Spinal cord (tissue), 10 donors: ENCODE data around the gene MCM7. TPM values are rescaled to one million over a fixed set of nuclear protein-coding genes. Genes with fewer than 3 reads are reported as not detected.

ENCODE experiments used
- DNase-seq, 6 donors: peaks; one replicate each; pipeline versions ENCODE4 v3.0.0 to v3.0.0-alpha.2; 2013 to 2015; ENCODE audit warnings: low spot score in 6 of 6, low read depth in 4 of 6
- H3K27ac ChIP-seq: one replicate; pipeline ENCODE4 v1.5.1; 2013; ENCODE audit warnings: low read depth, low read length, control low read depth
- H3K27me3 ChIP-seq: one replicate; pipeline ENCODE4 v1.6.1; 2013; ENCODE audit warnings: low read length; ENCODE audit not compliant: control insufficient read depth, insufficient read depth
- H3K36me3 ChIP-seq: one replicate; pipeline ENCODE4 v1.6.1; 2013; ENCODE audit warnings: low read length; ENCODE audit not compliant: control insufficient read depth, insufficient read depth
- H3K4me1 ChIP-seq: one replicate; pipeline ENCODE4 v1.6.1; 2013; ENCODE audit warnings: low read length; ENCODE audit not compliant: control insufficient read depth, insufficient read depth
- H3K4me3 ChIP-seq: one replicate; pipeline ENCODE4 v1.5.1; 2013; ENCODE audit warnings: low read depth, low read length, control low read depth
- H3K9me3 ChIP-seq: one replicate; pipeline ENCODE4 v1.6.1; 2013; ENCODE audit warnings: low read length; ENCODE audit not compliant: control insufficient read depth, insufficient read depth
- WGBS: methylation state at CpG from one replicate; pipeline ENCODE4 v1.1.5; 2013; ENCODE audit warnings: missing lambda C conversion rate; ENCODE audit not compliant: insufficient coverage; 5-methylcytosine and 5-hydroxymethylcytosine counted together
- polyA plus RNA-seq, 2 donors: library from polyadenylated mRNA; unstranded; fragments of 120-200 nt; gene quantifications; one replicate each; pipeline ENCODE4 v1.2.1, GENCODE V29; 2013; ENCODE audit not compliant: insufficient read length in 2 of 2
- total RNA-seq, 2 donors: library from RNA; depleted of rRNA in 1 of 2; stranded (reverse); fragments of 120-200 nt in 1 of 2; fragments of >200 nt in 1 of 2; gene quantifications; one replicate each; pipeline versions ENCODE4 v1.2.3 to v1.2.4, GENCODE V29; 2013 to 2014
- donor health status: healthy.

Gene MCM7
- total and polyA plus RNA-seq, 4 donors = 36.7 to 94.7 (median 79.9) TPM

DNA sequence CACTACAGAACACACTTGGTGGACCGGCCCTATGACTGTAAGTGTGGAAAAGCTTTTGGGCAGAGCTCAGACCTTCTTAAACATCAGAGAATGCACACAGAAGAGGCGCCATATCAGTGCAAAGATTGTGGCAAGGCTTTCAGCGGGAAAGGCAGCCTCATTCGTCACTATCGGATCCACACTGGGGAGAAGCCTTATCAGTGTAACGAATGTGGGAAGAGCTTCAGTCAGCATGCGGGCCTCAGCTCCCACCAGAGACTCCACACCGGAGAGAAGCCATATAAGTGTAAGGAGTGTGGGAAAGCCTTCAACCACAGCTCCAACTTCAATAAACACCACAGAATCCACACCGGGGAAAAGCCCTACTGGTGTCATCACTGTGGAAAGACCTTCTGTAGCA, 37.0 kb downstream of the MCM7 start:
- no peak overlapping the region for H3K4me3 ChIP-seq
- WGBS = 85% methylated on average over 5 of the region's 9 CpGs
- no peak overlapping the region for H3K27ac ChIP-seq
- no peaks in the 10 kb centered on the region for H3K9me3 ChIP-seq
- peaks cover 67% of the 10 kb centered on the region for H3K36me3 ChIP-seq
- no peaks in the 10 kb centered on the region for H3K4me1 ChIP-seq
- no peak for DNase-seq
- no peaks in the 10 kb centered on the region for H3K27me3 ChIP-seq

DNA sequence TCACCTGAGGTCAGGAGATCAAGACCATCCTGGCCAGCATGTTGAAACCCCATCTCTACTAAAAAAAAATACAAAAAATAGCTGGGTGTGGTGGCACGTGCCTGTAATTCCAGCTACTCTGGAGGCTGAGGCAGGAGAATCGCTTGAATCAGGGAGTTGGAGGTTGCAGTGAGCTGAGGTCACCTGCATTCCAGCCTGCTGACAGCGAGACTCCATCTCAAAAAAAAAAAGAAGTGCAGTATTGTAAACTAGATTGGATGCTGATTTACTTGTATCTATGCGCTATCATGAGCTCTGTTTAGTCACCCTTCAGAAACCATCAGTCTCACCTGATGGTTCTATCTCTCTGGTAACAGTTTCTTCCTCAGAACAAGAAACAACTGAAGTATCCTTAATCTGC, 37.8 kb downstream of the MCM7 start:
- Histone ChIP-seq H3K9me3 (no peaks in the 10 kb centered on the region), H3K4me3 (no peak overlapping the region), H3K36me3 (peaks cover 64% of the 10 kb centered on the region), H3K27ac (no peak overlapping the region), H3K27me3 (no peaks in the 10 kb centered on the region), H3K4me1 (no peaks in the 10 kb centered on the region)
- DNase-seq = no peak
- WGBS = 100% methylated on average over 2 of the region's 4 CpGs

DNA sequence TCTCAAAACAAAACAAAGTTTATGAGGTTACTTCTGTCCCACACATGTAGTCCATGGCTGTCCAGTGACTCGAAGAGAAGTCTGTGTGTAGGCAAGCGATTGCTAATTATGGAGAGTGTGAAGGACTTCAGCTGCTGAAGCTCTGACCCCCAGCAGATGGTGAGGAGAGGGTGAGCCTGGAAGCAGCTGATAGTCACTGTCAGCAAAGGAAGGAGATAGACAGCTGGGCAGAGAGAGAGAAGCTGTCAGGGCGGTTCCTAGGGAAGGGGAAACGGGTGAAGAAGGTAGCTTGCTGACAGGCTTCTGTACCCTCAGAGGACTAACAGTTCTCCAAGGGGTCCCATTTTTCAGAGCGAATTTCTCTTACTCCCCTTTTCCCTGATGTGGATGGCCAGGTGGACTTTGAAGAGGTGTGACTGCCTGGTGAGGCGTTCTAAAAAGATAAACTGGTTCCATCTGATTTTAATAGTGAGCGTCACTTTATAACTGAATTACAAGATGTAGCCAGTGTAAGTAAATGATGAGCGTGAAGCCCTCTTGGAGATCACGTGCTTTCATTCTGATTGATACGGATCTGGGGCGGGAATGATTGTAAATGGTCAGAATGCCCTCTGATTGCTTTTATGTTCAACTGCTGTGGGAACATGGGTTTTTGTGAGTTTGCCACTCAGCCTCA, 39.5 kb downstream of the MCM7 start:
- Histone ChIP-seq H3K27me3 (no peaks in the 10 kb centered on the region), H3K27ac (no peak overlapping the region), H3K4me3 (no peak overlapping the region), H3K36me3 (peaks cover 73% of the 10 kb centered on the region), H3K4me1 (no peaks in the 10 kb centered on the region), H3K9me3 (no peaks in the 10 kb centered on the region)
- WGBS = 97% methylated on average over 7 of the region's 11 CpGs
- DNase-seq = no peak

DNA sequence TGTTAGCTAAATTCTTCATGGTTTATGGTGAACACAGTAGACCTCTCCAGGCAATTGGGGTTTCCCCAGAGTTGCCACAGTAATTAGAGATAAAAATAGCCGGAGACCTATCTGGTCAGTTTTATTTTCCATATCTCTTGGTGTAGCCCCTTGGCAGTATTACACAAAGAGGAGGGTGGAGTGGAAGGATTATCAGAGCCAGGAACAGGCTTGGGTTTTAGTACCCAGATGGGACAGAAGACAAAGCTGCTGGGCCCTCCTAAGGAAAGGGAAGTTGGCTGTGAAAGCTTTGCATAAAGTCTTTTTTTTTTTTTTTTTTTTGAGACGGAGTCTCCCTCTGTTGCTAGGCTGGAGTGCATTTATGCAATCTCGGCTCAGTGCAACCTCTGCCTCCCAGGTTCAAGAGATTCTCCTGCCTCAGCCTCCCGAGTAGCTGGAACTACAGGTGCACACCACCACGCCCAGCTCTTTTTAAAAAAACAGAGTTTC, 41.9 kb downstream of the MCM7 start:
- WGBS = 86% methylated on average over 4 of the region's 5 CpGs
- no peak for DNase-seq
- no peak overlapping the region for H3K4me3 ChIP-seq
- H3K27me3 ChIP-seq = no peaks in the 10 kb centered on the region
- no peaks in the 10 kb centered on the region for H3K9me3 ChIP-seq
- no peaks in the 10 kb centered on the region for H3K4me1 ChIP-seq
- peaks cover 59% of the 10 kb centered on the region for H3K36me3 ChIP-seq
- no peak overlapping the region for H3K27ac ChIP-seq

DNA sequence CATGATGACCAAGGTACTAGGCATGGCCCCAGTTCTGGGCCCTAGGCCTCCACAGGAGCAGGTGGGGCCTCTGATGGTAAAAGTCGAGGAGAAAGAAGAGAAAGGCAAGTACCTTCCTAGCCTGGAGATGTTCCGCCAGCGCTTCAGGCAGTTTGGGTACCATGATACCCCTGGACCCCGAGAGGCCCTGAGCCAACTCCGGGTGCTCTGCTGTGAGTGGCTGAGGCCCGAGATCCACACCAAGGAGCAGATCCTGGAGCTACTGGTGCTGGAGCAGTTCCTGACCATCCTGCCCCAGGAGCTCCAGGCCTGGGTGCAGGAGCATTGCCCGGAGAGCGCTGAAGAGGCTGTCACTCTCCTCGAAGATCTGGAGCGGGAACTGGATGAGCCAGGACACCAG, 44.2 kb downstream of the MCM7 start:
- Histone ChIP-seq H3K27ac (no peak overlapping the region), H3K36me3 (peaks cover 48% of the 10 kb centered on the region), H3K27me3 (no peaks in the 10 kb centered on the region), H3K4me3 (no peak overlapping the region), H3K4me1 (peaks cover 11% of the 10 kb centered on the region), H3K9me3 (no peaks in the 10 kb centered on the region)
- WGBS = 97% methylated on average over 9 of the region's 10 CpGs
- DNase-seq = no peak

DNA sequence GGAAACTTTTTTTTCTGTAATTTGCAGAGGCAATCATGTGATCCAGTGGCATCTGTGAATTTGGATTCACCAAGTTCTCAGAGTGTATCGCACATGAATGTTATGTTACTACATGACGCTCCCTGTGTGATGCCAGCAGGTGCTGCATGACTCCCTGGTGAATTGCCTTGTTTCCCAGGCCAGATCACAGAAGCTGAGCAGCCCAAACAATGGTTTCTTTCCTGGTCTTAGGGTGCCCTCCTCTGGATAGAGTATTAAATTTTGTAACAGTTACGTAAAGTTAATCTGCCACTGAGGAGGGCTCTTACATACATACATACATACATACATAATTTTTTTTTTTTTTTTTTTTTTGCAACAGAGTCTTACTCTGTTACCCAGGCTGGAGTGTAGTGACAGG, 48.0 kb downstream of the MCM7 start:
- peaks cover 24% of the 10 kb centered on the region for H3K36me3 ChIP-seq
- no peaks in the 10 kb centered on the region for H3K9me3 ChIP-seq
- DNase-seq = peak in 4 of 6 donors; percentile 15 to 75 (median 49)
- H3K27me3 ChIP-seq = no peaks in the 10 kb centered on the region
- H3K27ac ChIP-seq = no peak overlapping the region
- no peak overlapping the region for H3K4me3 ChIP-seq
- 46% methylated on average over 2 of the region's 3 CpGs for WGBS
- H3K4me1 ChIP-seq = peaks cover 31% of the 10 kb centered on the region

DNA sequence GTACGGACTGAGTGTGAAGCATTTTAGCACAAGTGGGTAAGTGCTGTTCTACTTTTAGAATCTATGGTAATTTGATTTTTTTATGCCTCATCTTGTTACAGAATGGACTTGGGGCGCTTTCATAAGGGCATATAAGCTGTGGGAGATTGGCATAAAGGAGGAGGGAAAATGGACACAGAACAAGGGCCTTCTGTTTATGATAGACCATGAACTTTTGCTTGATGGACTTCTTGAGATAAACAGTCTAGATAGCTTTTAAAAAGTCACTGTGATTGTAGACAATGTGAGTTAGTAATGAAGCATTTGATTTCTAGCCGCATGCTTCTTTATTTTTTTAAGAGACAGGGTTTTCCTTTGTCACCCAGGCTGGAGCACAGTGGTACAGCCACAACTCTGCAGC, 49.6 kb downstream of the MCM7 start:
- WGBS = 95% methylated on average over 2 of the region's 3 CpGs
- H3K27me3 ChIP-seq = no peaks in the 10 kb centered on the region
- H3K36me3 ChIP-seq = peaks cover 11% of the 10 kb centered on the region
- DNase-seq = no peak
- H3K27ac ChIP-seq = no peak overlapping the region
- H3K9me3 ChIP-seq = no peaks in the 10 kb centered on the region
- H3K4me1 ChIP-seq = peaks cover 31% of the 10 kb centered on the region
- H3K4me3 ChIP-seq = no peak overlapping the region

DNA sequence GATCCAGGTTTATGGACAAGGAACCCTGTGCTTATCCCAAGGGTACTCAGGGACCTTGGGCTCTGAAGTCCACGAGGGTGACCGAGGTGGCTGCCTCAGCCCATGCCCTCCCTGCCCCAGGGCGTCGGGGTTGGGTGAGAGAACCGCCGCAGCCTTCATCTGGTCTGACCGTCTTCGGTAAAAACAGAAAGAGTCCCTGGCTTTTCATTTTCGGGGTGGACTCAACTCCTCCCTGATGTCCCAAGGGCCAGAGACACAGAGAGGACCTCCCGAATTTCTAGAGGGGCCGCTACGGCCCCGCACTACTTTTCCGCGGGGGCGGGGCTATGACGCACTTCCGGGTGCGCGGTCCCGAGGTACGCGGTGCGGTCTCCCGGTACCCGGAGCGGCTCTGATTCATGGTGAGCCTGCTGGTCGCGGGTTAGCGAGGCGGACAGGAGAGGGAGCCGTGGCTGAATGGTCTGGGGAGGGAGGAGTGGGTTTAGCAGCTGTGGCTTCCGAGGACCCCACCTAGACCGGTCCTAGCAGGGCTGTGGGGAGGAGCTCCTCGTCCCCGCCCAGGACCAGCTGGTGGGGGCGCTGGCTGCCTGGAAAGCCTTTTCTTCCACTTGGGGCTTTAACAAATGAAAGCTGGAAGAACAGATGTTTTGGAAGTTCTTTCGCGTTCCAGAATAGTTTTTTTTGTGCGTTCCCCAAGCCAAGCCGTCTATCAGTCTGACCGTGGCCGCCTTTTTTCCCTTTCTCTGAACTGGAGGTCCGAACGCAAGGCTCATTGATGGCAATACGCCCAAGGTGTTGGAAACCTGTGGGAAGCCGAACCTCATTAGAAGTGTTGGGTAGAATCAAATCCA, 51.5 kb downstream of the MCM7 start, which contains the start of gene ZSCAN21:
Gene ZSCAN21 (plus strand): TSS at position 334 of the 851 bp plus-strand sequence. CDS start 7,233 bp downstream, outside the sequence.
- Histone ChIP-seq H3K36me3 (peaks cover 11% of the 10 kb centered on the region), H3K4me3 (peak within 1 kb of the TSS; percentile 78), H3K27ac (peak within 1 kb of the TSS; percentile 98), H3K4me1 (peaks cover 31% of the 10 kb centered on the region), H3K27me3 (no peaks in the 10 kb centered on the region), H3K9me3 (no peaks in the 10 kb centered on the region)
- DNase-seq = peak; percentile 79 to 96 (median 82)
- 1% methylated on average over 43 of the region's 47 CpGs for WGBS

DNA sequence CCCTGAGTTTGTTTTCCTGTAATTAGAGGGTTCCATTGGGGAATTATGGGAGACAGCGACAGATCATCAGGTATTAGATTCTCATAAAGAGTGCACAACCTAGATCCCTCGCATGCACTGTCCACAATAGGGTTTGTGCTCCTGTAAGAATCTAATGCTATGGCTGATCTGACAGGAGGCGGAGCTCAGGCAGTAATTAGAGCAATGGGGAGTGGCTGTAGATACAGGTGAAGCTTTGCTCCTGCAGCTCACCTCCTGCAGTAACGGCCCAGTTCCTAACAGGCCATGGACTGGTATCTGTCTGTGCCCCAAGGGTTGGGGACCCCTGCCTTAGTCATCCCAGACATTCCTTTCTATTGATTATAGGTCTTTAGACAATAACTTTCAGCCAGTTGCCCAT, 52.5 kb downstream of the MCM7 start:
- H3K27ac ChIP-seq = no peak overlapping the region
- H3K4me3 ChIP-seq = no peak overlapping the region
- H3K36me3 ChIP-seq = peaks cover 4% of the 10 kb centered on the region

More for the DNA sequence above, 52.5 kb downstream of the MCM7 start:
- Histone ChIP-seq H3K9me3 (no peaks in the 10 kb centered on the region), H3K27me3 (no peaks in the 10 kb centered on the region), H3K4me1 (peaks cover 31% of the 10 kb centered on the region)
- 92% methylated on average over 2 of the region's 4 CpGs for WGBS
- DNase-seq = no peak
